ENCODE measurements around the gene LYPD4.
A peak's percentile ranks its signal among the peaks of the same experiment; 100 is the strongest.

The LYPD4 gene

DNA sequence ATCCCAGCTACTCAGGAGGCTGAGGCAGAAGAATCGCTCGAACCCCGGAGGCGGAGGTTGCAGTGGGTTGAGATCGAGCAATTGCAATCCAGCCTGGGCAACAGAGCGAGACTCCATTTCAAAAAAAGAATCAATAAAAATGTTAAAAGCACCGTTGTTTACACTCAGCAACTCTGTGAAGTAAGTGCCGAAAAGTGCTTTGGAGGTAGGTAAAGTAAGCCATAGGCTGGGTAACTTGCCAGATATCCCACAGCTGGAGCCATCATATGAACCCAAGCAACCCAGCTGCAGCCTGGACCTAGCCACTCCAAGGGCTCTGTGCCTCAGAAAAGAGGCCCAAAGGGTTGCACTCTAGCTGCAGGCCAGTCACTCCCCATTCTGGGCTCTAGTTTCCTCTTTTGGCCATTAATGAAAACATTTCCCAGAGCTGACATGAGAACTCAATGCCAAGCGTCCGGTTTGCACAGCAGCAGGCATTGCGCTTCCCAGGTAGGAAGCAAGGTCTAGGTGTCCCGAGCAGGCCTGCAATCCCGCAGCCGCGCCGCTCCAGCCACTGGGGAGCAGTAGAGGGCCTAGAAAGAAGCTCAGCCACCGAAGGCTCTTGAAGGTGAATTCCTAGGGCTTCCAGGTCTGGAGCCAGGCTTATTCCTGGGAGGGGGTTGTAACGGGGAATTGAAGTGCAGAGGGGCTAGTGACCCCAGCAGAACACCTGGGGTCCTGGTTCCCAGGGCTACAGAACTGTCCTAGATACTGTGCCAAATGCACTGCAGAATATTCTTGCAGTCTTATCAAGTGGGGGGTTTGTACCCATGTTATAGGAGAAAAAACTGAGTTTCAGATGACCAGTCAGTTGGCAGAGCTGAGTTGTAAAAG lies 28.5 kb upstream of the LYPD4 start:
- peak; percentile 69 for DNase-seq

DNA sequence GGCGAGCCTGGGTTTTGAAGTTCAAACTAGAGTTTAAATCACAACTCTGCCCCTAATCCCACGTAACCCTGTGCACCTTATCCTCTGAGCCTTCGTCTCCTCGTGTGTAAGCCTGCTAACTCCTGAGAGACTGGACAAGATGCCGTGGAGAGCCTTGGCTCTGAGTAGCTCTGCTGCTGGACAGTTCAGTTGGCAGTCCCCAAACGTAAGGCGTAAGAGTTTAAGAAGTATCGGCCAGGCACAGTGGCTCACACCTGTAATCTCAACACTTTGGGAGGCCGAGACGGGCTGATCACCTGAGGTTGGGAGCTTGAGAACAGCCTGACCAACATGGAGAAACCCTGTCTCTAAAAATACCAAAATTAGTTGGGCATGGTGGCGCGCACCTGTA lies 27.9 kb upstream of the LYPD4 start:
- DNase-seq: no peak

DNA sequence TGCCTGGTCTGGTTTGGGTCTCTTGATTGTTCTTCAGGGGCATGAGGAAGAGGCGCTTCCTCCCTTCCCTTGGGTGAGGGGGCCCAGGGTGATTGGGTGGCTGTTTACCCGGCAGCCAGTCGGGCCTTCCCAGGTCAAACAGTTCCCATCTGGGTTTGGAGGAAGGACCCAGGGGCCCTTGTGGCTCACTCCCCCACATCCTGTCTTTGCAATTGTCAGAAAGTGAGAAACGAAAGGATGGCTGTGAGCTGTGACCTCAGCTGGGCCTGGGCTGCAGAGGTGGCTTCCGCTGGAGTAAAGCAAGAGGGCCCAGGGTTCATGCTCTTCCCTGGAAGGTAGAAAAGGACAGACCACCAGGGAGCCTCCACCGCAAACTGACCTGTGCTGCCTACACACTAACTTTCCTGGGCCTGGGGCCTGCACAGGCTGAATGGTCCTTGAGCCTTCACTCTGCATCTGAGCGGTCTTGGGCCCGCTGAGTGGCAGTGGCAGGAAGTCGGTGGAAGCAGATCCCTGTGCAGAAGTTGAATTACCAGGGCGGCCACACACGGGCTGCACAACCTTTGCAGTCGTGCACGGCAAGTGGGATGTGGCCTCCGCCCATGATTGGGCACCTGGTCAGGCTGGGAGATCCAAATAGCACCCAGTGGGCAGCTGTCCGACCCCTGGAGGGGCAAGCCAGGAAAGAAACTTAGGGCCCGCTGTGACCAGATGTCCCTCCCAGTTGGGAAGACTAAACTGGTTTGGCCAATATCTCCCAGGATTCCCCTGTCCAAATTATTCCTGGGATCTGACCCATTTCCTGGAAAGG lies 27.3 kb upstream of the LYPD4 start:
- DNase-seq: peak; percentile 90

DNA sequence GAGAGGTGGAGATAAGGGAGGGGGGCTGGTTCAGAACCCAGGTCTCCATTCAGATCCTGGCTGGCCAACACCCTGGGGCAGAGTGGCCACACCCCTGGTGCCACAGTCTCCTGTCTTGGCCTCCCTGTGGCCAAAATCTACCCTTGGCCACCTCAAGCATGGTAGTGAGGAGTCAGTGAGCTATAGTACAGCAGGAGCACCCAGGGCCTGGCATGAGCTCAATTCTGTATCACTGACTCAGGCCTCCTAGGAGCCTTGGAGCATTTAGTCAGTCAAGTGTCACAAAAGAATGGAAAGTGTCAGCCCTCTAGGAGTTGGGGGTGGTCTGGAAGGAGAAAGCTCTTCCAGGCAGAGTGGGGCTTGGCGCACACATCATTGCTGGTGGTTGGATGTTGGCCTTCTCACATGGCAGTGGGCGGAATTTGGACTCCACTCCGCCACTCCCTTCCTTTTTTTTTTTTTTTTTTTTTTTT lies 26.0 kb upstream of the LYPD4 start:
- no peak for DNase-seq

DNA sequence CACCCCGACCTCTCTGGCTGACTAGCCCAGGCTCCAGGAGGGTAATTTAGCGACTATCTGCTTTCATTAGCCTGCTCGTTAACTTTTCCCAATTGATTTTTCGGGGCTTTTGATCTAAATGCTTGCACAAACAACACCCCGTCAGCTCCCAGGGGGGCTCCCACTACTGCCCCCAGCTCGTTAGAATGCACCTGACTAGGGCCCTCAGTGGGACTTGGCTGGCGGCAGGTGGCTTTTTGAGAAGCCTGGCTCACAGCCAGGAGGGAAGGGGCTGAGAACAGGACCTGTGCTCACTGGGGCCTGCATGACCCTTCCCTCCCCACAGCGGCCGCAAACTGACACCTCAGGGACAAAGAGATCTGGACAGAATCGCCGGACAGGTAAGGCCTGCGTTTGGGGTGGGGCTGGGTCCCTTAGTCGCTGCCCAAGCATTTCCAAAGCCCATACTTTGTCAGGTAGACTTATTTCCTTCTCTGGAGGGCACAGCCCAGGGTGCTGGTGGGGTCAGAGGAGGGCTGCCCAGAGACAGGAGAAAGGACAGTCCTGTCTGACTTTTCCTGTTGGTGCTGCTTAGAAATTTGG lies 25.0 kb upstream of the LYPD4 start:
- DNase-seq: no peak

DNA sequence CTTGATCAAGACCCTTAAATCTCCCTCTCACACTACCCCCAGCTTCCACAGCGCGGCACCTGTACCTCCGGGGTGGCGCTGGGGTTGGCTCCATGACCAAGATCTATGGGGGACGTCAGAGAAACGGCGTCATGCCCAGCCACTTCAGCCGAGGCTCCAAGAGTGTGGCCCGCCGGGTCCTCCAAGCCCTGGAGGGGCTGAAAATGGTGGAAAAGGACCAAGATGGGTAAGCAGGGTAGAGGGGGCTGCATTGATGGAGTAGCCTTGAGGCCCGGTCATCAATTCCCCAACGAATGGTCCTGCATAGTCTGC lies 24.5 kb upstream of the LYPD4 start:
- DNase-seq: no peak

DNA sequence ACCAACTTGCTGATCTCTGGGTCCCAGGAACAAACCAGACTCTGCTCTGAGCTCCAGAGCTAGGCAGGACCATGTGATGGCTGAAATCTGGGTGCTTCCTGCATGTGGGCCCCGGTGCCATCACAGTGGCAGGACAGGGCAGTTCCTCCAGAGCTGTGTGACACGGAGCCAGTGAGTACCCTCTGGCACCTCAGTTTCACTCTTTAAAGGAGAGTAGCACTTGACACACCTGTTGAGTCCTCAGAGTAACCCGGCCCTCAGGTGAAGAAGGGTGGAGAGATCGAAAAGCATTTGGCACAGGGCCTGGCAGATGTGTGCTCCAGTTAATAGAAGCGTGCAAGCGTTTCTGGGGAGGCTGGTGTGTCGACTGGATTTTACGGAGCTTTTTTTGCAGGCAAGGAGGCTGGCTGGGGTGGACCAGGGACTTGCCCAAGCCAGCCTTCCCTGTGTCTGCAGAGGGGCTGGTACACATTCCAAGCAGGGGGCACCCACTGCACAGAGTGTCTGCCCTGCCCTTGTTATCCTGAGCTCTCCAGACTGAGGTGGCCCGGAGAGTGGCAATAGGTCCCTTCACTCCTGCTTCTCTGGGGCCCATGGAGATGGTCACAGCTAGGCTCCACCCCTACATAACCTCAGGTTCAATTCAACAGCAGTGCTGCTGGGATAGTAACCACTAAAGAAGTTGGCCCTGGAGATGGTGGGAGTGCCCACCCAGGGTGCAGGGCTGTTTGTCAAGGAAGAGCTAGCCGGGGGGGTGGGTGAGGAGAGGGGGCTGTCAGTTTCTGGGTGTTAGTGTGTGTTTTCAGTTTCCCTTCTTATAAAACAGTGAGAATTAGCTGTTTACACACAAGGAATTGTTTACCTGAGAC lies 23.9 kb upstream of the LYPD4 start:
- DNase-seq: no peak

DNA sequence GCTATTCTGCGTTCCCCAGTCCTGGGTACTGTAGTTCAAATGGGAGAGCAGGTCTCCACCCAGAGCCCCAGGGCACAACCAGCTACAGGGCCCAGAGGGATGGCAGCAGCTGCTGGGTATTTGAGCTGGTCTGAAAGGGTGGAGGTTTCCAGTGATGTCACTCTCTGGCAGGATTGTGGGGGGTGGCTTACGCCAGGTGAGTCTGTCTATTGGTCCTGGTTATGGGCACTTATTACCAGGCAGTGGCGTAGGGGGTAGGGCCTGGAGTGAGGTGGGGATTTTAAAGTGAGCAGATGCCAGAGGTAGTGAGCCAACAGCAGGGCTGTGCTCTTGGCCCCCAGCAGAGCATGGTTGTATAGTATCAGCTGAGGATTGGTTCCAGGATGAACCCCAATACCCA lies 21.8 kb upstream of the LYPD4 start:
- no peak for DNase-seq

DNA sequence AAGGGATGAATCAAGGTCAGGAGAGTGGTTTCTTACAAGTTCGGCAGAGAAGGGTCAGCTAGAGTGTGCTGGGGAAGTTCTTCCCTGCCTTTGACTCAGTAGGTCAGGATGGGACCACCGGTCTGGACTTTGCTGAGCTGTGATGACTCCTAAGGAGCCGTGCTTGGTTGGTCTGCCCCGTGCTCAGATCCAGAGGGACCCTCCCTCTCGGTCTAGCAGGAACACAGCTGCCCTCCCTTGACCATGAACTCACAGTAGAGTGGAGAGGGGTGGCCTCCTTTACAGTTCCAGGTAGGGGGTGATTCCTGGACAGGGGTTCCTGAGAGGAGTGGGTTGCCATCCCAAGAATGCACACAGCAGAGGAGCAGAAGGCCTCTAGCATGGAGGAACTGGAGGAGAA lies 19.9 kb upstream of the LYPD4 start:
- DNase-seq: no peak

DNA sequence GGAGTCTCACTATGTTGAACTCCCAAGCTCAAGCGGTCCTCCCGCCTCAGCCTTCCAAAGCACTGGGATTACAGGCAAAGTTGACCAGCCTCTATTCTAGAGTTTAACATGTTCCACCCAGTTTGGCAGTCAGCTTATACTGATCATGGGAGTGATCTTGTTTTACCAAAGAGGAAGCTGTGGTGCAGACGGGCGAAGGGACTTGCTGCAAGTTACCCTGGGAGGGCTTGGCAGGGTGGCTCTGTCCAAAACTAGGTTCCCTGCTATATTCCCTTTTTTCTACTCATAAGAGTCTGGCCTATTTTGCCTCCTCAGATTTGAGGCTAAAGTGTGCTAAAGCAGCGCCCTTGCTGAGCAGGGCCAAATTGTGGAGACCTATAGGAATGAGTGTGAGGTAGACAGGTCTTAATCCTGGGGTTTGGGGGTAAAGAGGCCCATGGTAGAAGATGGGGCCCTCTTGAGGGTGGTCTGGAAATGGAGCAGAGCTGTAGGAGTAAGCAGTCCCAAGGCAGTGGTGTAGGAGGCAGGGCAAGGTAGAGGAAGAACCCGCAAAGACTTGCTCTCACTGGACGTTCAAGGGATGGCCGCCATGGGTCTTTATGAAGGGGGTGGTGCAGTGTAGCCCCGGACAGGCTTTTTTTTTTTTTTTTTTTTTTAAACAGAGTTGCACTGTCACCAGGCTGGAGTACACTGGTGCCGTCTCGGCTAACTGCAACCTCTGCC lies 18.9 kb upstream of the LYPD4 start:
- DNase-seq: no peak

DNA sequence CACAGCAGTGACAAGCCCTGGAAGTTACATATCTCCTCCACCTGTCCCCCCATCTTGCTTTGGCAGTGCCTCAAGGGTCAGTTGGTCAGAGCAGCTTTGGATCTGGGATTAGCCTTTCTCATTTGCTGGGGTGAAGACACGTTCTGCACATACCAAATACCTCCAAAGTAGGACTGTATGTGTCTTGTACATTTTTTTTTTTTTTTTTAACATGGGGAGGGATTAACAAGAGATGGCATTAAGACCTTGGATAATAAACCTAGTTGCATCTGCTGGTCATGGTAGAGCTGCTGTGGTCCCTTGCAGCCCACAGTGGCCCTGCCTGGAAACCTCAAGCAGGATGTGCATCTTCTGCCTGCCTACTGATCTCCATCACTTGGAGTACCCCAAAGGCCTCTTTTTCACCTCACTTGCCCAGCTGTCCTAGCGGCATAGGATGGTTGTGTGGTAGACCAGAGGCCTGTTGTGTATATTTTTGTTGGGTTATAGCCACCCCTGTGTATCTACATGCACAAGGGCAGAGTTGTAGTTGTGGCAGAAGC lies 18.0 kb upstream of the LYPD4 start:
- DNase-seq: no peak

DNA sequence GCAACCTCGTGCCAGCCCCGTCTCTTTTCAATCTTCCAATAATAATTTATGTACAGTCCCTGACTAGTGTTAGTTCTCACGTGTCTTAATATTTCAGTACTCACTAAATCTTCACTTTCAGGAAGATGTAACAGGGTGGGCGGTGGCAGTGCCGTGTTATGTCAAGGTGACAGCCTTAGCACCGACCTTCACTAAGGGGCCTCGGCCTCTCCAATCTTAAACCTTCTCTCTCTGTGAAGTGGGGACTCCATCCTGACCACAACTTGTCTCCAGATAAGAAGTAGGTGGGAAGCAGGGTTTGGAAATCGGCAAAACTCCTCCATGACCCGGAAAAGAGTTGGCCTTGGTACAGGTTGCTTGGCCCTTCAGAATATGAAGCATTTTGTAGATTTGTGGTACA lies 17.4 kb upstream of the LYPD4 start:
- no peak for DNase-seq

DNA sequence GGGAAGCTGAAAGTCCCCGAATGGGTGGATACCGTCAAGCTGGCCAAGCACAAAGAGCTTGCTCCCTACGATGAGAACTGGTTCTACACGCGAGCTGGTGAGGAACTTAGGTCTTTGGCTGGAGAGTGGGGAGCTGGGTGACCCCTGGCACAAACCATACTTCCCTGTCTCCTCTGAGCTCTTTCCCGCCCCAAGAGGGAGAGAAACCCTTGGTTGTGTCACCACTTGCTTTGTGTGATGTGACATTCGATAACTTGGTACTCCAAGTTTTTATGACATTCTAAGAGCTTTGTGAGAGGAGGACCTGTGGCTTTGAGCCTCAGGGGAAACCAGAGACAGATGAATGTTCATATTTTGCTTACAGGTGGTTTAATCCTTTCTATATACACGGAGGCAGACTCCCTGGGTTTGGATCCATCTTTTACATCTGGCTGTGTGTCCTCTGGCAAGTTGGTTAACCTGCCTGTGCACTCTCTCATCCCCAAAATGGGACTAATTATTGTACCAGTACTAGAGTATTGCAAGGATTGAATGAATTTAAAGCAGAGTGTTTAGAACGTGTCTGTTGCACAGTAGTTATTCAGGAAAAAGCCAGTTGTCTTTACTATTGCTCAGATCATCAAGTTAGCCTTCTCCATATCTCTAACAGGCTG lies 16.8 kb upstream of the LYPD4 start:
- DNase-seq: no peak

DNA sequence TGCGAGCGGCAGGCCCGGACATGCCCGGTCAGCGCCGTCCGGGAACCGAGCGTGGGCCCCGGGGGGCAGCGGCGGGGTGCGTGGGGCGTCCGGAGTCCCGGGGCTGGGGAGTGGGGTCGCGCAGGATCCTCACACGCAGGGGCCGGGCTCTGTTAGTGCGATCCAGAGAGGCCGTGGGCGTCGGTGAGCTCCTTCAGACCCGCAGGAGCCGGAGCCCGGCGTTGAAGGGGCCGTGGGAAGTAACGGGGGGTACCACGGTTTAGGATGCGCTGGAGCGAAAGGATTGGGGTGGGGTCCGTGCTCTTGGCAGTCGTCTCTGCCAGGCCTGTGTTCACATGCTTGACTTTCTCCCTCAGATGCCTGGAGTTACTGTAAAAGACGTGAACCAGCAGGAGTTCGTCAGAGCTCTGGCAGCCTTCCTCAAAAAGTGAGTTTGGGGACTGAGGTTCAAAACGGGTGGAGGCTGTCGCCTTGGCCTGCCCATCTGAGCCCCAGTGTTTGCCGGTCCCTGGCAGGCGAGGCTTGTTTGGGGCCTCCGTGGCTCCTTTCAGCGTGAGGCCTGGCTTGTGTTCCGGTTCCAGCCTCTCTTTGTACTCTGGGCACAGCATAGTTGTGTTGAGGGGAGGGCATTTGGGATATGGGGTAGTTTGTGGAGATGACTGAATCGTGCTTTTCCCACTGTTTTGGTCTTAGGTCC lies 16.1 kb upstream of the LYPD4 start:
- DNase-seq: no peak

DNA sequence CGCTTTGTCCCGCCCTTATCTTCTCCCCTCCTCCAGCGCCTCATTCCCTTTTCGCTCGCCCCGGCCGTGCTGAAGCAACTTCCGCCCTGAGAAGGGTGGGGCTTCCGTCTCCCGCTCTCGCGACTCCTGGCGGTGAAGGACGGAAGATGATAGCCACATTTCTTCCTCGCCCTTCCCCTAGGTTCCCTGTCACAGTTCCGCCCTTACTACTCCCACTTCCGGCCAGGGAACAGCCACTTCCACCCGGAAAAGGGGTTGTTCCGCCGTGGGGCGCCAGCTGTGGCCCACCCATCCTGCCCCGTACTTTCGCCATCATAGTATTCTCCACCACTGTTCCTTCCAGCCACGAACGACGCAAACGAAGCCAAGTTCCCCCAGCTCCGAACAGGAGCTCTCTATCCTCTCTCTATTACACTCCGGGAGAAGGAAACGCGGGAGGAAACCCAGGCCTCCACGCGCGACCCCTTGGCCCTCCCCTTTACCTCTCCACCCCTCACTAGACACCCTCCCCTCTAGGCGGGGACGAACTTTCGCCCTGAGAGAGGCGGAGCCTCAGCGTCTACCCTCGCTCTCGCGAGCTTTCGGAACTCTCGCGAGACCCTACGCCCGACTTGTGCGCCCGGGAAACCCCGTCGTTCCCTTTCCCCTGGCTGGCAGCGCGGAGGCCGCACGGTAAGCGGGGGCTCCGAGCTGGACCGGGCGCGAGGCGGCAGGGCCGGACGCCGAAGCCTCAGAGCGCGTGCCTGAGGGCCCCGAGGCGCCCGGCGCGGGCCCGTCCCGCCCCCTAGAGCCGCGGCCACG lies 15.3 kb upstream of the LYPD4 start, which contains the start of gene RPS19:
Gene RPS19, plus strand, starts transcription at position 638 of the 801 bp plus-strand sequence. CDS start 520 bp downstream, outside the sequence.
- peak; percentile 99 for DNase-seq

DNA sequence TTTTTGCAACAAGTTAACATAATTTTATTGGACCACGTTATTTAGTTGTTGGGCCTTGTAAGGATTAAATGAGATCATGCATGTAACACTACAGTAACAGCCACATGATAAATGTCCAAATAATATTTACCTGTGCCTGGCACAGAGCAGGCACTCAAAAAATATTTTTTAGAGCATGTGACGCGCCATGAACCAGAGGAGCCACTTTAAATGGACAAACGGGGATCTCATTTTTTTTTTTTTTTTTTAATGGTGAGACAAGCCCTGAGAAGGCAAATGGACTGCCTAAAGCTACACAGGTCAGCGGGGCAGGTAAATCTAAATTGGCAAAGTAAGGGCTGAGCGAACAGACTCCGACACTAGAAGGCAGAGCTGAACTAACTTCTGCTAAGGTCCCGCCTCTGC lies 14.7 kb upstream of the LYPD4 start:
- no peak for DNase-seq

DNA sequence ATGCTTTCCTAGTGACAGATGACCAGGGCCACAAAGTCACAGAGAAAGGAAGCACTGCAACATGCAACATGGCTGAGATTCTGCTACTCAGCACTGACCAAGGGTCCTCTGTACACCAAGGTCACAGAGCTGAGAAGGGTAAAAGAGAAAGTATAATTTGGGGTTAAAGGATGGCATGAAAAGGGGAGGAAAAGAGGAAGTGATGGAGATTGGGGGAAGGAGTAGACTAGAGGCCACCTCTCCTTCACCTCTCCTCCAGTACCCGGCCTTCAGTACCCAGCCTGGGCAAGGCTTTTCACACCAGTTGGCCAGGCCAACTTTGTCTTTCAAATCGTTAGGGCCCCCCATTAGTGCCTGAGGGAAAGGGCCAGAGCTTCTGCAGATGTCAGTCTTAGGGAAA lies 9.3 kb upstream of the LYPD4 start:
- DNase-seq: no peak

DNA sequence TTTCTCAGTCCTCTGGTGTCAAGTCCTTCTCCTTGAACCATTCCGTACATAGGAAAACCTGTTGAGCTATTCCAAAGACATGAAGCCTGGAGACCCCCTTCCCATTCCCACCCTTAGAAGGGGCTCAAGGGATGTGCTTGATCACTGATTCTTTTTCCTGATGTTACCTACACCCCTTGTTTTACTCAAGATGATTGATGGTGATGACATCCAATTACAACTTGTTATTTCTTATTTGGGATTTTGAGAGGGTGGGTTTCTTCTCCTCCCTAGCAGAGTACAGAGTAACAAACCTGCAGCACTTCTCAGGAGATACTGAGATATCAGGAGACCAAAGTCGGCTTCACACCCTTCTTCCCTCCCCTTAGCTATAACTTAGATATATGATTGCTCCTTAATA lies 8.9 kb upstream of the LYPD4 start:
- no peak for DNase-seq

DNA sequence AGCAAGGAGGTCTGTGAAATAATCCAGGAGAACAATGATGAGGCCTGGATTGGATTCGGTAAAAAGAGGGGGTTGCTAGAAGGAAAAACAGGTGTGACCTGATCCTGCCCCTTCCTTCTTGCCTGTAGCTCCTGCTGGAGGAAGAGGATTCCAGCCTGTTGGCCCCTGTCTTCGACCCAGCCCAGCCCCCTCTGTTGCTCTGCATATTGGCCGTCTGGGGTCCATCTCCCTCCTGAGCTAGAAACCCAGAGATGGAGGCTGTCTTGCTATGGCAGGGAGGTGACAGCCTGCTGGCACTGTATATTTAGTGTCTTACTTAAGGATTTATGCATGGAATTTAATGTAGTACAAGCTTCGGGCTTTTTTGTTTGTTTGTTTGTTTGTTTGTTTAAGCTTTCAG lies 7.0 kb upstream of the LYPD4 start:
- DNase-seq: no peak

DNA sequence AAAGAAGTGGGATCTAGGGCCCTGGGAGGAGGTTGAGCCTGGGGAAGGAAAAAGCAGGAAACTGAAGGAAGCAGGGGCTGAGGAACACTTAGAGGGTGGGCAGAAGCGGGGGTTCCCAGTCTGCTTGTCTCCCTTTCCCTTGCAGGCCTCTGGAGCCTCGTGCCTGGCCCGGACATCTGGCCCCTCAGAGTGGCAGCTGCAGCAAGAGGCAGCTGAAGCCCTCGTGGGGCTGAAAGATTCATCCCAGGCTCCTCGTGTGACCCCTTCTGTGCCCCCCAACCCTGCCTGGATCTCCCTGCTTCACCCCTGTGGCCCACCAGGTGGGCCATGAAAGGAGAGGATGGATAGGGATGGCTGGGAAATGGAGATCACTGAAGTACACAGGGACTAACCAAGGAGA lies 5.9 kb upstream of the LYPD4 start:
- DNase-seq: no peak

All from activated CD4-positive, alpha-beta T cell treated with anti-CD3 and anti-CD28 coated beads, Interleukin-2, amount 50 U/mL, for 16 hours (primary cell).